ENCODE results near the gene LRRC52.
"Not testable (repeated sequence)": the region's sequence is repeated elsewhere in the genome, so short reads cannot be mapped to it uniquely, and the experiment has no call there.

LRRC52 gene

DNA sequence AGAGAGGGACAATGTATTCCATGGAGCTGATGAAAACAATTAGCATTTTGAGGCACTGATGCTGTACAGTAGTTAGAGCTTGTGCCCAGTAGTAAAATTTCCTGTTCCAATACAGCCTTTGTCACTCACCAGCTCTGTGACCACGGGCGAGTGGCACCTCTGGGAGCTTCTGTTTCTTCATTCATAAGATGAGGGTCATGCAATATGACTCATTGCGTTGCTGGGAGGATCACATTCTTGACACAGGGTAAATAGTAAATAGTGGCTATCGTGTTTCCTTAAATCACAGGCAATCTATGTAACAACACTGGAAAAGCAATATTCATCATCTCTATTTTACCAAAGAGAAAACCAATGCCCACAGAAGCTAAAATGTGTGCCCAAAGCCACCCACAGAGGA, 4.5 kb upstream of the LRRC52 start:
- no peak for DNase-seq

DNA sequence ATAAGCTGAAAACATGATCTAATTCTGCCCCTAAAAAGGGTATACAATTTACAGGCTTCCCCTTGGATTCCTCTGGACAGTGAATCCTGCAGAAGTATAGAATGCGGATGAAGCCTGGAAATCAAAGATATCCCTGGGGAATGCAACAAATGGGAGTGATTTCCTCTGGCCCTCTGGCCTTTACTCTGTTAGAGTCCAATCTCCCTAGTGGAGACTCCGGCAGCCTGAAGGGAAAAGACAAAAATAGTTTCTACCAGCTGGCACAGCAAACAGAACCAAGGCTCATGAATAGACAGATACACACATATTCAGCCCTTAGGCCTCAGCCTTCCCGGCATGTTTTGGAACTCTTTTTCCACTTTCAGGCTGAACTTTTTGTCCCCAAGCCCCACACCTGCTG, 3.9 kb upstream of the LRRC52 start:
- no peak for DNase-seq

DNA sequence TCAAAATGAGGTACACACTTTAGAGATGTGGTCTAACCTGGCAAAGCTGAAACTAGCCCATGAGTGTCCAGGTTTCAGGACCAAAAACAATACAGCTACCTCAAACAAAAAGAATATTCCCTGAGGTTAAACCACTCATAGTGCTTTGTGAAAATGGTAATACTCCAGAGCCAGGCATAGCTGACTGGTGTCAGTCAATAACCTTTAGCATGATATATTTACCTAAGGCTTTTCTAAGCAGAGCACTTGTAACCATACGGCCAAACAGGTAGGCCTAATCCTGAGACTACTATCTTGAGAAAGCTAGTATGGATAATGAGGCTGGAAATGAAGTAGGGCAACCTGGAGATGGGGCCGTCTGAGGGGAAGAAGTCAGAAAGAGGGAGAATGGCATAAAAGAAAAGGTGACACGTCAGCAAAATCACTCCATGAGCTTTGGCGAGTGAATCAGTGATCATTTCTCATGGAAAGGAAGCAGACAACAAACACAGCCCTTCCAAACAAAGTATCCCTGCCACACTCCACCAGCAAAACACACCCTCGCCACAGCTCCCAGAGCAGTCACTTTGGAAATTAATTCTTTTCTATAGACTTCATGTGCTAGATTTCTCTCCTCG, 1.7 kb upstream of the LRRC52 start:
- no peak for DNase-seq

DNA sequence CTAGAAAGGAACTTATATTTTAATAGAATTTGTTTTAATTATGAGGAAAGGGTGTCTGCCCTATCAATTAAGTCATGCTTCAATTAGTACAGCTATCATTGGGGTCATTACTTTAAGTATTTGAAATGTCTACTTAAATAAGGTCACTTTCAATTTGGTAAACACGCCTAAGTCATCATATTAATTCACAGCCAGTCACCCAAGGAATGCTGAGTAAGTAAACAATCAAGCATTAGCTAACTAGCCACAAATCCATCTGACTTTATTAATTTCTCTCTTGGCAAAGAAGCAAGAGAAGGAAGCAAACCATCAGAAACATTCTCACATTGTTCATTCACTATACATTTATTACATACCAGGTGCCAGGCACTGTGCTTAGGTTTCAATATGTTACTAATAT, 1.2 kb upstream of the LRRC52 start:
- no peak for DNase-seq

DNA sequence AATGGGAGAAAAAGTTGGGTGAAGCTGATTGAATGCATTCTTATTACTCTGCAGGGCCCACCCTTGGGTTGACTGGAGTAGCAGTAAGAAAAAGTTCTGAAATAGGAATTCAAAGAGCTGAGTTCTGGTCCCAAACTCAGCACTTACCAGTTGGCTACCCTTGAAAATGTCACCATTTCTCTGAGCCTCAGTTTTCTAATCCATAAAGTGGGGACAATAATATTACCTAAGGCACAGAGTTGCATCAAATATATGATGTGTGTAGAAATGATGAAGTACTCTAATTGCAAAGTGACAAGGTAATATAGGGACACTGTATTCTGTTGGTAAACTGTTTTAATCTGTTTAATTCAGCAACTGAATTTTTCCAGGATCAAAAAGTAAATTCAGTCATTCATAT, 1.2 kb downstream of the LRRC52 start:
- DNase-seq: no peak

DNA sequence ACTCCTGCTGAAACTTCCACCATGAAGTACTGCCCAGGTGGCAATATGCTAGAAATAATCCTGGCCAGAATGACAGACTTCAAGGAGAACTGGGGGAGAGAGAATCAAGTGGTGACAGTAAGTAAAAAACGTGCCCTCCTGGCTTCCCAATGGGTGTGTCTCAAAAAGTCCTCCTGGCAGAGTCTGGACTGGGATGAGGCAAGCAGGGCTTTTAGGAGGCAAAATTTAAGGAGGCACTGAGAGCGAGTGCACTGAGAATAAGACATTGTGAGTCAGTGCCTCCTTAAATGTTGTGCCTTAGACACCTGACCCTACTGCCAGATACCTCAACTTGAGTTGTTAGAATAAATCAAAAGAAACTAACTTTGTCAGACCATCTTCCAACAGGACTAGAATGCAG, 2.2 kb downstream of the LRRC52 start:
- no peak for DNase-seq

DNA sequence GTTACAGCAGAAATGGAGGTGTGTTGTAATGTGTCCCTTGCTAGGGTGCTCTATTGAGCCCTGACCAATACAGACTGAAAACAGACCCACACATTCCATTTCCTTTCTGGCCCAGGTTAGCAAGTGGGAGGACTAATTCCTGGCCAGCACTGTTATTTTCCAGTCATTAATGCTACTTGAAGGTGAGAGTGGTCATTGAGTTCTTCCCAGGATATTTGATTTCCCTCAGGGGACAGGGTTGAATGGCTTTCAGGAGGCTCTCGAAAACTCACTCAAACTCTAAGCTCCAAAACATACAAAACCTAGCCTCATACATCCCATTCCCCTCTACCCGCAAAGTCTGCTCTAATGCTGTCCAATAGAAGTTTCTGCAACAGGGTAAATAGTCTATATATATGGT, 6.2 kb downstream of the LRRC52 start:
- no peak for DNase-seq

DNA sequence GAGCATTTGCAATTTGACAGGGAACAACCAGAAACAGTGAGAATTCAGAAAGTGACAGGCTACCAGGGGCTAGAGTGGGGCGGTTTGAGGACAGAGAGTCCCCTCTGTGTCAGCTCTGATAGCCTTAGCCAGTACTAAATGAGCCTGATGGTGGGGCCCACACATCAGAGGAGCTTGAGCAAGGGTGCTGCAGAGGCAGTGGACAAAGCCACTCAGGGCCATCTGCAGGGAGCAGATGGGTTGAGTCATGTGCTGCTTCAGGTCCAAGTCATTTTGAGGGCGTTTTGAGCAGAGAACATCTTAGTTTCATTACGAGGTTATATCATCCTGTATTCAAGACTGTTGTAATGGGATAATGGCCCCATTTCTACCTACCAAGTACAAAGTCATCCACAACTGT, 7.7 kb downstream of the LRRC52 start:
- DNase-seq: no peak

DNA sequence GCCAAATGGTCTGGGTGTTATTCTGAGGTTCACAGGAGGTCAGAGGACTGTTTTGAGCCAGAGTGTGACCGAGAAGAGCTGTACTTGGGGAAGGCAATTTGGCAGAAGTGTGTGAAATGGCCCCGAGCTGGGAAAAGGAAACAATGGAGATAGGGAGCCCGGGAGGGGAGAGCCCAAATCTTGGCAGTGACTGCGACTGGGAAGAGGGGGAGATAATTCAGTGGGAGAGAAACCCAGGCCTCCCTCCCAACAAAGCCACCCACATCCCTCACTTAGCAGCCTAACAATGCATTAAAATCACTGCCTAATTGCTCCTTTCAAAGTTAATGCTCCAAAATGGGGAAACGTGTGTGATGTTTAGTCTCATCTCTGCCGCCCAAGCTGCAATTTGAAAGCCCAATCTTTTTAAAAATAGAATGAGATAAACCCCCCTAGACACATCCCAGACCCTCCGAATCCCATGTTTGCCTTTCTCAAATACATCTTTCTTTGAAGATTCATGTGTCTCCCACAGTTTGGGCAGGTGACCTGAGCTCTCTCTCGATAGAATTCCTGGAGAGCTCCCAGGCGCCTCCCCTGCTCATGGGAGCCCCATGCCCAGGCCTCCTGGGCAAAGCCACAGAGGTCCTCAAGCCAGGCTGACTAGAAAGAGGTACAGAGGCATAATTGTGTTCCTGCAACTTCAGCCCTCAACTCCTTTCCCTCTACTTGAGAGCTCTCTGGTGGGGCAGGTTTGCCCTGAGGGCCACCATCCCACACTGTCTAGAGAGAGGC, 17.3 kb downstream of the LRRC52 start:
- DNase-seq: no peak

DNA sequence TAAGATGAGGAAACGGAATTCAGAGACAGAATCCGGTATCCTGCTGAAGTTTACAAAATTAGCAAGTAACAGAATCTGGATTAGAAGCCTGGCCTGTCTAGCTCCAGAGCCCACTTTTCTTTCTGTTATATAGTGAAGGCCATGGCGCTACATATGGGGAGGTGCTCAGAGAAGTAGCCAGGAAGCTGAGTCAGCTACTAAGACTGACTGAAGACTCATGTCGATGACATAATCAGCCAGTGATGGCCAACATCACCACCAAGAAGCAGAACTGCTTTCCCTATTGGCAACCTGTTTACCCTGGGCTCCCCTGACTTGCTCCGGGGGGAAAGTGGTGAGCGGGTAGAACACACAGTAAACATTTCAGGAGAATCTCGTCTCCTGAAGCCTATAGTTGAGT, 18.8 kb downstream of the LRRC52 start:
- DNase-seq: no peak

DNA sequence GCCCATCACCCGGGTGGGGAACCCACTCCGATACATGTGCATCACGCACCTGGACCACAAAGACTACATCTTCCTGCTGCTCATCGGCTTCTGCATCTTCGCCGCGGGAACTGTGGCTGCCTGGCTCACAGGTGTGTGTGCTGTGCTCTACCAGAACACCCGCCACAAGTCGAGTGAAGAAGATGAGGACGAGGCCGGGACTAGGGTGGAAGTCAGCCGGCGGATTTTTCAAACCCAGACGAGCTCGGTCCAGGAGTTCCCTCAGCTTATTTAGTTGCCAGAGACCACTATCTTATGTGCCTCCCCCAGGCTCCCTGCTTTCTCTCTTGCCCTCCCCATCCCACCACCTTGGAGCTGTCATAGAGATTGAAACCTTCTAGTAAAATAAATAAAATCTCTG, 19.8 kb downstream of the LRRC52 start:
- DNase-seq: no peak

DNA sequence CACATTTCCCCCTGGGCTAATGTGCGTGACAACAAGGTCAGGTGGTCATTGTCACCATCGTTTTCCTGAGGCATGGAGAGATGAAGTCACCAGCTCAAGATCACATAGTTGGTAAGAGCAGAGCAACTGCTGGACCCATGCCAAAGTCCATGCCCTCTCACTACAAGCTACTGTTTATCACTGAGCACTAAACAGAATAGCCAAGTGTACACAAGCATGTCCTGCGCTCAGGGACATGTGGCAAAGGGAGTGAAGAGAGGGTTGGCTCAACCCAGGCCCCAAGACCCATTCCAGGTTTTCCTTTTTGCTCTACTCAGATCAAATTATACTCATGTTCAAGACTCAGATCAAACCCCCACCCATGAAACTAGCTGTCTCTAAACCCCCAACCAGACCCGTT, 20.8 kb downstream of the LRRC52 start:
- DNase-seq: no peak

DNA sequence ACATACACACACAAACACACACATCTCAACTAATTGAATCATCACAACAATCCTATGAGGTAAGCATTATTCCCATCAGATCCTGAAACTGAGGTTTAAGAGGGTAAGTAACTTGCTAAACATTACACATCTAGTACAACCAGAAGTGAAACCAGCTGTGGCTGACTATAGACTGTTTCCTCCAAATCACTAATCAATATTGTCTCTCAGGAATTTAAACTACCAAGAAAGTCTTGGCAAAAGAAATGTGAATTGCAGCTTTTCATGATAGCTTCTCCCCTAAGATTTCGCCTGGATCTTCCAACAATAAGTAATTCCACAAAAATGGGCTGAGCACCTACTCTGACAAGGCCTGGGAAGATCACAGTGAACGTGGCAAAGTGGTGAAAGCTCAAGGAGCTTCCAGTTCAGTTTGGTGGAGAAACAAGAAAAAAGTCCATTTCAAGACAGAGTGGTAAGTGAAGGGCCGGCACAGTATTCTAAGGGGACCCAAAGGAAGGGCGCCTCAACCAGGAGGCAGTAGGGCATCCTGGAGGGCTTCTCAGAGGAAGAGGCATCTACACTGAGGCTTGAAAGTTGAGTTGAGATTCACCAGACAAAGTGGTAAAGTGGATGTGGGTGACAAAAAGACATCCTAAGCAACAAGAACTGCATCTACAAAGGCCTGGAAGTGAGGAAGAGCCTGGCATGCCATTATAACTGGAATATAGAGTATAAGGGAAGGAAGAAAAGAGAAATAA, 22.1 kb downstream of the LRRC52 start:
- DNase-seq: no peak

DNA sequence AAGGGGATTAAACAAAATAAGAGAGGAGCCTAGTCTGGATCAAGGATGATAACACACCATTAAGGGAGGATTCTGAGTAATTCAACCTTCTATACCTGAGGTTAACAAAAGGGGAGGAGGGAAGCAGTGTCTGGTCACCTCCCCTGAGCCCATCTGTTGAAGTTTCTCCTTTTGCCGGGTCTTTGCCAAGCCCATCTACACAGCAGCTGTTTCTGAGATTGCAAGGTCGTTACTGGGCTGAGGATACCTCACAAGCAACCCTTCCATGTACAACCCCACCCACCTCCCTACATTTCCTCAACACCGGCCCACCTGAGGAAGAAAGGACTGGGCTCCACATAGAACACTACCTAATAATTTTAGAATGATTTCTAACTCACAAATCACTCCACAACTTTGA, 26.3 kb downstream of the LRRC52 start:
- no peak for DNase-seq

DNA sequence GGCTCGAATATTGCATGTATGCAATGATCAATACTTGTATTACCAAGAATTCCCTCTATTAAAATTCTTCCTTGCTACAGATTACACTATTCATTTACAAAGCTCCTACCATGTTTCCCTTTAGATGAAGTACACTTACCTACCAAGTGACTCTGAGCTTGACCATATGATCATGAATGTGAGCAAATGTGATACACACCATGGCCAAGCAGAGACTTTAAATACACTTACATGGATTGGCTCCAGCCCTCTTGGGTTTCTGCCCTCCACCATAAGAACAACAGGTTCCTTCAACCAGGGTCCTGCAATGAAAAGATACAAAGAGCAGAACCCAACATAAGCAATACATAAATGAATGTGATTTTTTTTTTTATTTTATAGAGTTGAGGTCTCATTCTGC, 30.0 kb downstream of the LRRC52 start:
- DNase-seq: no peak

DNA sequence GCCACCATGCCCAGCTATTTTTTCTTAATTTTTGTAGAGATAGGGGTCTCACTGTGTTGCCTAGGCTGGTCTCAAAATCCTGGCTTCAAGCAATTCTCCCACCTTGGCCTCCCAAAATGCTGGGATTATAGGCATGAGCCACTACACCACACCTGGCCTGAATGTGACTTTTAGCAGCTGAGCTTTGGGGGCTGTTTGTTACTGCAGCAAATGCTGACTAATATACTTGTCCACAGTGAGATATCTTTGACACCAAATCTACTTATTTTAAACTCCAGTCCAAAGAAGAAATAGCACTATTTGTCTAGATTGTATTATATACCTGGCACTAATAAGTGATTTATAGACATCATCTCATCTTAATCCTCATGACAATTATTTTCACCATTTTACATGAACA, 30.5 kb downstream of the LRRC52 start:
- no peak for DNase-seq

DNA sequence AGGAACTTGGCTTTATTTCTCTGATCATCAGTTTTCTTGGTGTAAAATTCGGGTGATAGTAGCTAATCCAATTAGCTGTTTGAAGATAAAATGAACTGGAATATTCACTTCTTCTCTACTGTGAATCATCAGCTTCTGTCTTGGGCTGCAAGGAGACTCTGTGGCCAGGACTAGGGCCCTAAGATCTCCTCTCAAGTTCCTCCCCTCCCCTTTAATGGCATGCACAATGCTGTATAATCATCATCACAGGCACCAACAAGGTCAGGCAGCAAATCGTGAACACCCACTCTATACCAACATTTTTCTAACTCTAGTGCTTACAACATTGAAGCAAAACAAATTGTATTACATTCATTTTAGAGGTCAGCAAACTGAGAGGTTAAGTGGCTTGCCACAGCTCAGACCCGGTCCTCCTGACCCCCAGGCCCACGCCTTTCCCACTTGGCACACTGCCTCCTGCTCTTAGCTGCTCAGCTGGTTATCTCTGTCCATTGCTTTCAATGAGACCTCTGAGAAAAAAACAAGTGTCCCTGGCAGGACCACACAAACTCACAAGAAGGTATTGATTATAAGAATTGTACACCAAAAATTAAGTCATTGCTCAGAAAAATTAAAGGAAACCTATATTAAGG, 31.8 kb downstream of the LRRC52 start:
- DNase-seq: no peak

DNA sequence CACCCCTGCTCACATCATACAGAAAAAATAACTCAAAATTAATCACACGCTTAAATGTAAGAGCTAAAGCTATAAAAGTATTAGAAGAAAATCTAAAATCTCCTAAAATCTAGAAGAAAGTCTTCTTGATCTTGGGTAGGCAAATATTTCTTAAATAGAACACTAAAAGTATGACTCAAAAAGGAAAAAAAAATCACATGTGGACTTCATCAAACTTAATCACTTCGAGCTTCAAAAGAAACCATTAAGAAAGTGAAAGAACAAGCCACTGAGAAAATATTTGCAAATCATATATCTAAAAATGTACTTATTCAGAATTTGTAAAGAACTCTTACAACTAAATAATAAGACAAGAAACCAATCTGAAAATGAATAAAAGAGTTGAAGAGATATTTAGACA, 32.7 kb downstream of the LRRC52 start:
- no peak for DNase-seq

DNA sequence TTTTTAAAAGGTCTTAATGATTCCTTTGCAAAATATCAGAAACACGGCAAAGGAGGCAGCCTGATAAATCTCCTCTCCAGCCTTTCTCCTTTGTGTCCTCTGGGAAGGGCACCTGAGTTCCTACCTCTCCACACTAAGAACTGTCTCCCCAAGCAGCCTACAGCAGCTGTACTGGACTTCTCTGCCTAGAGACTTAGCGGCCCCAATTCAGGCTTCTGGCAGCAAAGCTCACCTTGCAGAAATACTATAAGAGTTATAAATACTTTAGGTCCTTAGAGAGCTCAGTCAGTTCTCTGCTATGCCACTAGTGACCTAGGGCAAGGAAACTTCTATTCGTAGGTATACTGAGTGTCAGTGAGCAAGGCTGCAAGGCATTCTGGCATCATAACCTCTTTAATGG, 33.9 kb downstream of the LRRC52 start:
- no peak for DNase-seq

DNA sequence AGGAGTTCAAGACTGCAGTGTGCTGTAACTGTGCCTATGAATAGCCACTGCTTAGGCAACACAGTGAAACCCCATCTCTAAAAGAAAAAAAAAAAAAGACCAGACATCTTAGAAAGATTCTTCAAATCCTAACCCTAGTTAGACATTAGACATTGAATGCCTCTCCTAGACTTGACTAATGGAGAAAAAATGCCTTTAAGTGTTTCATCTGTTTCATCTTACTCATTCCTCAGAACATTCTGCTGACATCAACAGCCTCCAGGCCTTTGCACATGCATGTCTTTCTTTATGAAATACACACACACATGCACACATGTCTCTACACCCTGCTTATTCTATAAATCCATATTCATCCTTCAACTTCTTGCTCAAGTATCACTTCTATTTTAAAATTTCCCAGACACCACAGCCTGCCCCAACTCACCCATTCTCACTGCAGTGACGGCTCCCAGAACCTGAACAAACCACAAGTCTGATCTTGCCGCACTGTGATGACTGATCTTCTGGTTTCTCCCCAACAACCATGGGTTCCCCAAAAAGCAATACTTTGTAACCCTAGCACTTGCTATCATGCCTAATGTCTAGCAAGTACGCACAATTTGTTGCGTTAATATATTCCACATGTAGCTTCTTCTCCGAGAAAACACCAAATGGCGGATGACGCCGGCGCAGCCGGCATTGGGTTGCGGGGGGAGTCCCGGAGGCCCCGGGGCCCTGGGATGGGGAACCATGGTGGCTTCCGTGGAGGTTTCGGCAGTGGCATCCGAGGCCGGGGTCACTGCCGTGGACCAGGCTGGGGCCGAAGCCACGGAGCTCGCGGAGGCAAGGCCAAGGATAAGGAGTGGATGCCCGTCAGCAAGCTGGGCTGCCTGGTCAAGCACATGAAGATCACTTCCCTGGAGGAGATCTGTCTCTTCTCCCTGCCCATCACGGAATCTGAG, 37.4 kb downstream of the LRRC52 start:
- no peak for DNase-seq

DNA sequence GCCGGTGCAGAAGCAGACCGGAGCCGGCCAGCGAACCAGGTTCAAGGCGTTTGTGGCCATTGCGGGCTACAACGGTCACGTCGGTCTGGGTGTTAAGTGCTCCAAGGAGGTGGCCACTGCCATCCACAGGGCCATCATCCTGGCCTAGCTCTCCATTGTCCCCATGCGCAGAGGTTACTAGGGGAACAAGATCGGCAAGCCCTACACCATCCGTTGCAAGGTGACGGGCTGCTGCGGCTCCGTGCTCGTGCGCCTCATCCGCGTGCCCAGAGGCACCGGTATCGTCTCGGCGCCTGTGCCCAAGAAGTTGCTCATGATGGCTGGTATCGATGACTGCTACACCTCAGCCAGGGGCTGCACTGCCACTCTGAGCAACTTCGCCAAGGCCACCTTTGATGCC, 38.1 kb downstream of the LRRC52 start:
- no peak for DNase-seq

DNA sequence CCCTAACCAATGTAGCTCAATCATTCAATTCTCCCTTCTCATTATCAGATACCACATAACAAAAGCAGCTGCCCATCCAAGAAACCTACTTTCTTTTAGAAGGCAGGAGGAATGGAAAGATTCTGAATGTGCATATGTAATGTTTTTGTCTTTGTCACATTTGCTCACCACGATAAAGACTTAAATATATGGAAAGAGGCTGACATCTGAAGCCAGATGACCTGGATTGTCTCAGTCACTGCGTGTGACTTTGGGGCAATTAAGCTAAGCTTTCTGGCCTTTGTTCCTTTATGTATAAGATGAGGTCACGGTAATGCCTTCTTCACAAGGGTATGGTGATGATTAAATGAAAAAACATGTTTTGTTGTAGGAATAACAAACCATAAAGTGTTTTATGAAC, 42.6 kb downstream of the LRRC52 start:
- DNase-seq: no peak

DNA sequence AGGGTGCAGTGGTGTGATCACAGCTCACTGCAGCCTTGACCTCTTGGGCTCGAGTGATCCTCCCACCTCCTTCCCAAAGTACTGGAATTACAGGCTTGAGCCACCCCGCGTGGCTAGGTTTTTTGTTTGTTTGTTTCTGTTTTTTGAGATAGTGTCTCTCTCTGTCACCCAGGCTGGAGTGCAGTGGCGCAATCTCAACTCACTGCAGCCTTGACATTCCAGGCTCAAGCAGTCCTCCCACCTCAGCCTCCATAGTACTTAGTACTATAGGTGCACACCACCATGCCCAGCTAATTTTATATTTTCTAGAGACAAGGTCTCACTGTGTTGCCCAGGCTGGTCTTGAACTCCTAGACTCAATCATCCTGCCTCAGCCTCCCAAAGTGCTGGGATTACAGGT, 47.6 kb downstream of the LRRC52 start:
- not testable (repeated sequence) for DNase-seq

Measured in central memory CD4-positive, alpha-beta T cell (primary cell).